GM19239 (cell line): Measurements from ENCODE around the gene PLA2G2D.
A peak's percentile ranks its signal among the peaks of the same experiment; 100 is the strongest.

Experiments
- DNase-seq: peaks from one replicate; pipeline ENCODE4 v3.0.0; 2011; ENCODE audit warnings: low spot score; ENCODE audit not compliant: insufficient read length
- FAIRE-seq: peaks from 2 replicates; lab custom pipeline; 2011; peaks lifted over from hg19 to GRCh38; lab: Jason Lieb, UNC

Gene PLA2G2D, protein sequence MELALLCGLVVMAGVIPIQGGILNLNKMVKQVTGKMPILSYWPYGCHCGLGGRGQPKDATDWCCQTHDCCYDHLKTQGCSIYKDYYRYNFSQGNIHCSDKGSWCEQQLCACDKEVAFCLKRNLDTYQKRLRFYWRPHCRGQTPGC

DNA sequence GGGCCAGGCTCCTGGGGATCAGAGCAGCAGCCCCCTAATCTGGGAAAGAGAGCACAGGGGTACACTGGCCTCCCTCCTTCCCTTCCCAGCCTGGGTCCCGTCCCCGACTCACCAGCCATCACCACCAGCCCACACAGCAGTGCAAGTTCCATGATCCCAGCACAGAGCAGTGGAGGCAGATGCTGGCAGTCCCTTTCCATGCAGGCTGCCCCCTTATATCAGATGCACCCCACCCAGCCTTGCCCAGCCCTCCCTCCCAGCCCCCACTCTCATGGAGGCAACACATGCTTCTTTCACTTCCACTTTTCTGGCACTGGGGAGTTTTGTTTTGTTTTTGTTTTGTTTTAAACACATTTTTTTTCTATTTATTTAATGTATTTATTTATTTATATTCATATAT is at the start of gene PLA2G2D:
Gene PLA2G2D (minus strand): TSS at position 190 of the 400 bp plus-strand sequence. CDS start 38 bp downstream, at position 152.
- DNase-seq = no peak

GRCh38 chr1:20168564-20169491 is 49.5 kb upstream of the PLA2G2D start:
- DNase-seq = no peak
- FAIRE-seq = no peak

More for the DNA sequence above, at the start of gene PLA2G2D:
- FAIRE-seq = no peak

DNA sequence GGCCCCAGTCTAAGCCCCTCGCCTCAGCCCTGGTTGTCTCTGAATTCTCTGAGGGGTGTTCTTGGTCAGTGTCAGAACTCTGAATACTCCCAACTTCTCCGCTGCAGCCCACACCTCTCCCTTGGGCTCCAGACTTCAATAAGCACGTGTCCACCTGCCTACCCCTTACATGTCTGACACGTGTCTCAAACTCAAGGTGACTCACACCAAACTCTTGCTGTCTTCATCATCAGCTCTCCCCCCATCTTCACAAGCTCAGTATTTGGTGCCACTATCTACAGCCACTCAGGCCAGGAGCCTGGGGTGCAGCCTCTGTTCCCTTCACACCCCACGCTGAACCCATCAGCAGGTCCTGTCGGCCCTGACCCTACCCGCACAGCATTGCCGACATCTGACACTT is 47.8 kb upstream of the PLA2G2D start:
- FAIRE-seq = no peak
- DNase-seq = no peak

GRCh38 chr1:20166051-20166450 is 46.7 kb upstream of the PLA2G2D start:
- DNase-seq = no peak
- FAIRE-seq = no peak

DNA sequence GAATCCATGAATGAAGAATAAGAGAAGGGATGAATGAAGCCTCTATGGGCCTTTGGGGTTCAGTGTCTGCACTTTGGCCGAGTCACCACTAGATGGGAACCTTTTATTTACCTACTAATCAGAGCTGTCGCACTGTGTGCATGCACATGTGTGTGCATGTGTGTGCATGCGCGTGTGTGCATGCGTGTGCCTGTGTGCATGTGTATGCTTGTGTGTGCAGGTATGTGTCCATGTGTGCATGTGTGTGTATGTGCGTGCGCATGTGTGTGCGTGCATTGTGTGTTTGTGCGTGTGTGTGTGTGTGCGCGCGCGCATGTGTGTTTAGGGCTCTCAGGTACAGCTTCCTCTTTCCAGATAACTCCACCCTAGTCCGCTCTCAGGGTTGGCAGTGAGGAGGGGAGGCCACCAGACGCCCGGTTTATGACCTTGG is 46.2 kb upstream of the PLA2G2D start:
- DNase-seq = no peak

GRCh38 chr1:20164694-20165202 is 45.4 kb upstream of the PLA2G2D start:
- FAIRE-seq = no peak
- DNase-seq = no peak

More for the DNA sequence above, 46.2 kb upstream of the PLA2G2D start:
- no peak for FAIRE-seq

- DNase-seq = no peak
- FAIRE-seq = no peak
These were observed 40.7 kb upstream of the PLA2G2D start for GRCh38 chr1:20160034-20160433.

DNA sequence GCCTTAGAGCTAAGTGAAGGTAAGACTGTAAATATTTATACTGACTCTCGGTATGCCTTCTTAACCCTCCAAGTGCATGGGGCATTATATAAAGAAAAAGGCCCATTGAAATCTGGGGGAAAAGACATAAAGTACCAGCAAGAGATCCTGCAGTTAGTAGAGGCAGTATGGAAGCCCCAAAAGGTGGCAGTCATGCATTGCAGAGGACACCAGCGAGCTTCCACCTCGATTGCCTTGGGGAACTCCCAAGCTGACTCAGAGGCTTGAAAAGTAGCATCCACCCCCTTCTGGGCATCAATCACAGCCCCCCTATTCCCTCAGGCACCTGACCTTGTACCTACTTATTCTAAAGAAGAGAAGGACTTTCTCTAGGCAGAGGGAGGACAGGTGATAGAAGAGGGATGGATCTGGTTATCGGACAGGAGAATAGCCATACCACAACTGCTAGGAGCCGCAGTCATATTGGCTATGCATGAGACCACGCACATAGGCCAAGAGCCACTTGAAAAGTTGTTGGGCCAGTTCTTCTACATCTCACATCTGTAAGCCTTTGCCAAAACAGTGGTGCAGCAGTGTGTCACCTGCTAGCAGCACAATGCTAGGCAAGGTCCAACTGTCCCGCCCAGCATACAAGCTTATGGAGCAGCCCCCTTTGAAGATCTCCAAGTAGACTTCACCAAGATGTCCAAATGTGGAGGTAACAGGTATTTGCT is 39.2 kb upstream of the PLA2G2D start:
- DNase-seq (no peak), FAIRE-seq (no peak)

GRCh38 chr1:20154301-20154831 is 35.0 kb upstream of the PLA2G2D start:
- DNase-seq (no peak), FAIRE-seq (no peak)

GRCh38 chr1:20153000-20153418 is 33.7 kb upstream of the PLA2G2D start:
- no peak for DNase-seq
- FAIRE-seq = no peak

GRCh38 chr1:20152599-20152930 is 33.2 kb upstream of the PLA2G2D start:
- FAIRE-seq = no peak
- no peak for DNase-seq

GRCh38 chr1:20151906-20152598 is 32.7 kb upstream of the PLA2G2D start:
- DNase-seq (peak; percentile 91), FAIRE-seq (peak; percentile 92)

- DNase-seq (no peak), FAIRE-seq (no peak)
These were observed 31.6 kb upstream of the PLA2G2D start for GRCh38 chr1:20150969-20151368.

DNA sequence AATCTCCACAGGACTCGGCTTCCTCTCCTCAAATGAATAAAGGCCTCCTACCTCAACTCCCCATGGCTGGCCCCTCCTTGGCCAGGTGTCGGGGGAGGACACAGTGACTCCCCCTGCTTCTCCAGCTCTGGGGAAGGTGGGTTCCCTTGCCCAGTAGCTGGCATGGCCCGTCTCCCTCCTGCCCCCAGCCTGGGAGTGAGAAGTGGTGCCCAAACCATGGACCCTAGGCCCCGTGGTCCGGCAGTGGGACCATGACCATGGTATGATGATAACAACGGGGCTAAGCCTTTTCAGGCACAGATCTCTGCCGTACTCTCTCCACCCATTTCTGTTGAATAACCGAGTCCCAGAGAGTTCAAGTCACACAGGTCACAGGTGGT is 31.0 kb upstream of the PLA2G2D start:
- DNase-seq (no peak), FAIRE-seq (no peak)

DNA sequence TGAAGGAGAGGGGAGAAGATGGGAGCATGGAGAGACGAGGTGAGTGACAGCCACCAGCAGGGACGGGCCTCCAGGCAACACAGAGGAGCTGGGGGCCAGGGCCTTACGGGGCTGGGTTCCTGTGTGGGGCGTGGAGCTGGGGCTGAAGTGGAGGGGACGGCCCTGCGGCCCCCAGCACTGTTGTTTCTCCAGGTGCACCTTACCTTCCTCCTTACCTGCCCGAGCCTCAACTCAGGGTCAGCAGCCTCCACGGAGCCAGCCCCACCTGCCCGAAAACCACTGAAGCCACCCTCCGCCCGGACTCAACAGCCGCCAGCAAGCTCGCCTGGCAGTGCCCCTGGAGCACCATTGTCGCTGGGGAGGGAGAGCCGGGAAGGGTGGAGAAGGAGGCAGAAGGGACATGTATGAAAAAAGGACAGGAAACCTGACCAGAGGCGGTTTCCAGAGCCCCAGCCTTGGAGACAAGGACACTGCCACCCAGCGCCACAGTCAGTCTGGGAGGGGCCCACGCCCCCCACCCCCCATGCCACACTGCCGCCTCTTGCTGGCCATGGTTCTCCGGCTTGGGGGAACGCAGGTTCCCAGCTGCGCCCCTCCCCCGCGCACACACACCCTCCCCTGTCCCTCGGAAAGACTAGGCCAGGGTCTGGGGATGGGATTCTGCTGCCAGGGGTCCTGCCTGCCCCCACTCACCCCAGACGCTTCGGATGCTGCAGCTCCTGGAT is 30.4 kb upstream of the PLA2G2D start:
- no peak for DNase-seq
- FAIRE-seq = no peak

DNA sequence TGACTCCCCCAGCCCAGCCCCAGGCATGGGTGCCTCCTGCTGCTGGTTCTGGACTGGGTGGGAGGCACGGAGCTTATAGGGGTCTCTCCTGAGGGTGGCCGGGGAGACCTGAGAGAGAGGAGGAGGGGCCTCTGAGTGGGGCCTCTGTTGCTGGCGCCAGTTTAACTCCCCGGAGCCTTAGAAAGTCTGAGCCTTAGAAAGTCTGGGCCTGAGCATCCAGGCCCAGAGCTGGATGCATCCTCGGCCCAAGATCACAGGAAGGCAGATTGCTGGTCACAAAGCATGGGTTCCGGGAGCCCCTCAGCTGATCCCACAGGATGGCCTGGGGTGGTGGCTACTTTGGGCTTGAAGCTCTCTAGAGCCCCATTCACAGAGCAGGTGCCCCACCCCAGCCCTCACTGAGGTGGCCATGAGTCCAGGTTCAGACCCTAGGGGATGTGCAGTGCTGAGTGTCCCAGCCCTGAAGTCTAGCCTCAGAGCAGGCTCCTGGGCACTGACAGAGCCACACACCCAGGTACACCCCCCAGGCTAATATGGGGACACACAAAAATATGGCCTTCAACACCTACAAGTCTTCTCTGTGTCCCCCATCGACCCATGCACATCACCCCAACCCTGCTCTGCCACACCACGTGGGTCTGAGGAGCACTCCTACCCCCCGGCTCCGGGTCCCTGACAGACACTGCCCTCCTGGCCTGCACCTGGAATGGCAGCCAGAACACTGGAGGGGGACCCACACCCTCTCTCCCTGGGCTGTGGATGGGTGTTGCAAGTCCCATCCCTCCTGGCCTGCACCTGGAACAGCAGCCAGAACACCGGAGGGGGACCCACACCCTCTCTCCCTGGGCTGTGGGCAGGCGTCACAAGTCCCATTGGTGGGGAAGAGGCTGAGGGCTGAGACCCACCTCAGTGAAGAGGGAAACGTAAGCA is 29.5 kb upstream of the PLA2G2D start:
- FAIRE-seq (no peak), DNase-seq (no peak)

DNA sequence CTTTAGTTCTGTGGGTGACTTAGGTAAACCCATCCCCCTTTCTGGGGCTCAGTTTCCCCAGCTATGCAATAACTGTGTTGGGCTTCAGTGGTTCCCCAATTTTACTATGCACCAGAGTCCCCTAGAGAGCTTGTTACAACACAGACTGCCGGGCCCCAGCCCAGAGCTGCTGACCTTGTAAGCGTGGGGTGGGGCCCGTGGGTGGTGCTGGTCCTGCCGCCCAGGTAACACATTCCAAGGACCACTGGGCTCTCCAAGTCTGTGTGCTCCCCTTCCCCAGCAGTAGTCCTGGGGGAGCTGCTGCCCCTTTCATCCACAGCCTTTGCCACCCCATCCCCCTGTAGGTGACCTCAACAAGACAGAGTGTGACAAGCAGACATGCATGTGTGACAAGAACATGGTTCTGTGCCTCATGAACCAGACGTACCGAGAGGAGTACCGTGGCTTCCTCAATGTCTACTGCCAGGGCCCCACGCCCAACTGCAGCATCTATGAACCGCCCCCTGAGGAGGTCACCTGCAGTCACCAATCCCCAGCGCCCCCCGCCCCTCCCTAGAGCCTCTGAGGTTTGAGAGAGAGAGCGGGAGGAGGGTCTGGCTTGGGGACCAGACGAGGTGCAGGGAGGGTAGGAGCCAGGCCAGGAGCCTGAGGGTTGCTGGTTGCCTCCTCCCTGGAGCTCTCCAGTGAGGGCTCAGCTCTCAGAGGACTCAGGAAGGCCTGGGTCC is 28.7 kb upstream of the PLA2G2D start:
- FAIRE-seq = no peak
- no peak for DNase-seq
